ENCODE data around the gene LDLRAP1. TPM values are rescaled to one million over a fixed set of nuclear protein-coding genes. Genes with fewer than 3 reads are reported as not detected.

Gene LDLRAP1
- total RNA-seq, 2 donors from 2014 or later, result 17.2 to 29.2 TPM

DNA sequence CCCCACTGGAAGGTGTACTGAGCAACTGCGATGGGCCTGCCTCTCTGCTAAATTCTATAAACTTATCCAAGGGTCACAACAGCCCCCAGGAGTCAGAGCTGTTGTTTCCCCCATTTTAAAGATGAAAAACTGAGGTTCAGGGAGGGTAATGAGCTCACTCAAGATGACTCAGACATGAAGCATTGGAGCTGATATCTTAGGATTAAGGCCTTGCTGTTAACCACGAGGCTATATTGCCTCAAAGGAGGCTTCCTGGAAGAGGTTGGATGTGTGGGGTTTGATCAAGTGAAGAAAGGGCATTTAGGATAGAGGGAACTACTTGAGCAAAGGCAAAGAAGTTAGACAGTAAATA, 6.7 kb downstream of the LDLRAP1 start:
- H3K27ac Mint-ChIP-seq, result peak overlapping the region; percentile 84 to 98
- DNase-seq (ENCODE audit: low spot score in 2 of 2), result no peak
- peaks cover 0 to 17% of the 10 kb centered on the region in 2 donors for H3K36me3 Mint-ChIP-seq
- ATAC-seq, result peak; percentile 53 to 70
- peaks cover 0 to 4% of the 10 kb centered on the region in 2 donors for H3K9me3 Mint-ChIP-seq

- no peak for ATAC-seq
- H3K36me3 Mint-ChIP-seq, result peaks cover 0 to 17% of the 10 kb centered on the region in 2 donors
- H3K27ac Mint-ChIP-seq, result peak overlapping the region; percentile 84 to 98
- H3K9me3 Mint-ChIP-seq, result peaks cover 0 to 4% of the 10 kb centered on the region in 2 donors
- no peak for DNase-seq (ENCODE audit: low spot score in 2 of 2)
Measured at GRCh38 chr1:25550683-25551310, 7.4 kb downstream of the LDLRAP1 start.

DNA sequence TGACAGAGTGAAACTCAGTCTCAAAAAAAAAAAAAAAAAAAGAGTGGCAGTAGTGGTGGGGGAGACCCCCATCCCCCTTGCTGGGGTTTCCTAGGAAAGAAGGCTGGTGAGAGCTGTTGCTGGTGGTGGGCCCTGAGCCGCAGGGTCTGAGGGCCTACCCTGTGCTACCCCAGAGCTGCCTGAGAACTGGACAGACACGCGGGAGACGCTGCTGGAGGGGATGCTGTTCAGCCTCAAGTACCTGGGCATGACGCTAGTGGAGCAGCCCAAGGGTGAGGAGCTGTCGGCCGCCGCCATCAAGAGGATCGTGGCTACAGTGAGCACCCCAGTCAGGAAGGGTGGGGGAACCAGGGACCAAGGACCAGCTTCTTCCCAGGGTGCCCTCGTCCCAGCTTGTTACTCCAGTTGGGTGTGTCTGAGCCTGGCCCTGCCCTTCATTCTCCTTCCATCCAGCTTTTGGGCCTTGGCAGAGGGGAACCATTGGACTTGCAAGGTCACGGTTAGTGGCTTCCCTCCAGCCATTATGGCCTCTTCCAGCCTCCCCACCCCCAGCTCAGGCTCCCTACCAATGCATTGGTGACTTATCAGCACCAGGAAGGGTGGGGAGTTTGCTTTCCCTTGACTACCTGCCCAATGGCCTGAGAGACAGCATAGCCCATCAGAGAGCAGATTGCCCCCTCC, 10.5 kb downstream of the LDLRAP1 start:
- ATAC-seq, result no peak
- peak overlapping the region in 1 of 2 donors; percentile 81 for H3K27ac Mint-ChIP-seq
- peaks cover 0 to 17% of the 10 kb centered on the region in 2 donors for H3K36me3 Mint-ChIP-seq
- no peak for DNase-seq (ENCODE audit: low spot score in 2 of 2)
- H3K9me3 Mint-ChIP-seq, result peaks cover 0 to 4% of the 10 kb centered on the region in 2 donors

DNA sequence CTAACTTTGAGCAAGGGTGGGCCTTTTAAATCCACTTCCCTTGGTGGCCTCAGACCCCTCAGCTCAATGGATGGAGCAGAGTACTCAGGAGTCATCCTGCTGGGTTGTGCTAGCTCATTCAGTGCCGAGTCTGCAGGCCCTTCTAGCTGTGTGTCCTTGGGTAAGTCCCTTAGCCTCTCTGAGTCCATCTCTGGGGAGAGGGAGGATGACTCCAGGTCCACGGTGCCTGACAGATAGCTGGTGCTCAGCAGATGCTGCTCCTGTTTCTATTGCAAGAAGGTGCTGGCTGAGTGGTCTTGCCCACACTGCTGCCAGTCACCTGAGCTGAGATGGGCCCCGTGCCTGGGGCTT, 11.0 kb downstream of the LDLRAP1 start:
- Mint-ChIP-seq H3K9me3 (peaks cover 0 to 4% of the 10 kb centered on the region in 2 donors), H3K36me3 (peaks cover 0 to 17% of the 10 kb centered on the region in 2 donors), H3K27ac (no peak overlapping the region)
- DNase-seq (ENCODE audit: low spot score in 2 of 2) (no peak), ATAC-seq (no peak)

DNA sequence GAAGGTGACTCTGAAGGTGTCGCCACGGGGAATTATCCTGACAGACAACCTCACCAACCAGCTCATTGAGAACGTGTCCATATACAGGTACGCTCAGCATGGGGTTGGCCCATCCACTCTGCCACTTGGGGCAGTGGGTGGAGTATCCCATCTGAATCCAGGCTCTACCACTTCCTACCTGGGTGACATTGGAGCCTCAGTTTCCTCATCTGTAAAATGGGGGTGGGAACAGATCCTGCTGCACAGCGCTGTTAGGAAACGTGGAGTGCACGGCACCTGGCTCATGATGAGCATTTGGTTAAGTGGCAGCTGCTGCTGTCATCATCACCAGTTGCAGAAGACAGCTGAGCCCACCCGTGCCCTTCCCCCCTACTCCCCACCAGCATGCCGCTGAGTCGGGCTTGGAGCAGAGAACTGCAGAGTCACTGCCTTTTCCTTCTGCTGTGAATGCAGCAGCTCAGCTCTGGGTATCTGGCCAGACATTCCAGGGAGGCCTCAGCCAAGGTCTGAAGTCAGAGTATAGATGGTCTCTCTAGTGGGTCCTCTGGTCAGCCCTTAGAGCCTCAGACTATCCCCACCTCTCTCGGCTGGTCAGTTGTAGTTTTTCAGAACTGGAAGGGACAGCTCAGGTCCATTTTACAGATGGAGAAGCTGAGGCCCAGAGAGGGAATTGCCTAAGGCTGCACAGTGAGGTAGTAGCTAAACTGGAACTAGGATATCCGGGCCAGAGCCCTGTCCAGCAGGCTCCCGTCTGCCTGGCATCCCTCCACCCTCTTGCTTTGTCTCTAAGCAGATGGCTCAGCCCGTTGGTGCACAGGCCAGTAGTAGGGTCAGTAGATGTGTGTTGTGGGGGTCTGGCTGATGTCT, 11.7 kb downstream of the LDLRAP1 start:
- no peak for ATAC-seq
- H3K36me3 Mint-ChIP-seq, result peaks cover 0 to 15% of the 10 kb centered on the region in 2 donors
- no peak for DNase-seq (ENCODE audit: low spot score in 2 of 2)
- H3K9me3 Mint-ChIP-seq, result peaks cover 0 to 3% of the 10 kb centered on the region in 2 donors
- no peak overlapping the region for H3K27ac Mint-ChIP-seq

GRCh38 chr1:25555753-25556092, 12.3 kb downstream of the LDLRAP1 start:
- ATAC-seq, result no peak
- H3K36me3 Mint-ChIP-seq, result peaks cover 0 to 9% of the 10 kb centered on the region in 2 donors

GRCh38 chr1:25556132-25556670, 12.8 kb downstream of the LDLRAP1 start:
- Mint-ChIP-seq H3K9me3 (no peaks in the 10 kb centered on the region), H3K27ac (no peak overlapping the region), H3K36me3 (peaks cover 0 to 4% of the 10 kb centered on the region in 2 donors)
- DNase-seq (ENCODE audit: low spot score in 2 of 2) (no peak), ATAC-seq (no peak)

More at GRCh38 chr1:25555753-25556092, 12.3 kb downstream of the LDLRAP1 start:
- Mint-ChIP-seq H3K9me3 (no peaks in the 10 kb centered on the region), H3K27ac (no peak overlapping the region)
- DNase-seq (ENCODE audit: low spot score in 2 of 2), result no peak

DNA sequence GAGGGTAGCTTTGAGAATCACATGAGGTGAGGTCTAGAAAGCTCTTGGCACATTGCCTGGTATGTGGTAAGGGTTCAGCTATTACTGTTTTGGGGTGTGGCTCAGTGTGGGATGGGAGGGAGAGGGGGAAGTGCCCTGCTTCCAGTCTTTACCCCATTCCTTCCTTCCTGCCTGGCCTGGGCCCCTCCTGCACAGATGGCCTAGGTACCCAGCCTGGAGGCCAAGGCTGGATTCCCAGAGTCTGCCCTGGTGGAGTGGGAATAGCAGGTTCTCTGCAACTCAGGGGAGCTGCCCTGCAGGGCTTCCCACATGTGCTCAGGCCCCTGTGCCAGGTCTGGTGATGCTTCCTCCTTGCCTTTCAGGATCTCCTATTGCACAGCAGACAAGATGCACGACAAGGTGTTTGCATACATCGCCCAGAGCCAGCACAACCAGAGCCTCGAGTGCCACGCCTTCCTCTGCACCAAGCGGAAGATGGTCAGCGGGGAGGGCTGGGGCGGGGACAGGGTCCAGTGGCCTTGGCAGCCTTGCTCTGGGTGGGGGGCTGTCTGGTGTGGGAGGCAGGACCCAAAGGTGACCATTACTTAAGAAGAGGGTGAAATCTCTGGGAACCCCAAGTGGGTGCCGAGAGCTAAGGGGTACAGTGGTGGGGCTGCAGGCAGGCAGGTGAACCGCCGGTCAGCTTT, 13.5 kb downstream of the LDLRAP1 start:
- Mint-ChIP-seq H3K36me3 (no peaks in the 10 kb centered on the region), H3K9me3 (no peaks in the 10 kb centered on the region), H3K27ac (peak overlapping the region in 1 of 2 donors; percentile 36)
- peak; percentile 70 to 78 for ATAC-seq
- DNase-seq (ENCODE audit: low spot score in 2 of 2), result no peak

DNA sequence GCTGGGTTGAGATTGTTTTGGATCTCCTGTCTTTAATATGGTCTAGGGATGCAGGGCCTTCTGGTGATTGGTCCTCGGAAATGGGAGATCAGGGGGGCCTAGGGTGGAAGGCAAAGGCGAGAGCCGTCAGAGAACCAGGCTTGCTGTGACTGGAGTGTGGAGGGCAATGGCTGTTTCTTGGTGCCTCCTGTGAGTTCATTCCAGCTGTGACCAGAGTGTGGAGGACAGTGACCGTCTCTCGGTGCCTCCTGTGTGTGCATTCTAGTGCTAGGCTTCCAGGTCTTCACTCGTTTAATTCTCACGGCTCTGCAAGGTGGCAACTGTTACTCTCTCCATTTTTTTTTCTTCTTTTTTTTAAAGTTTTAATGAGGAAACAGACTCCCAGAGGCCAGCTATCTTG, 14.1 kb downstream of the LDLRAP1 start:
- H3K9me3 Mint-ChIP-seq, result no peaks in the 10 kb centered on the region
- DNase-seq (ENCODE audit: low spot score in 2 of 2) (no peak), ATAC-seq (no peak)
- H3K27ac Mint-ChIP-seq, result peak overlapping the region in 1 of 2 donors; percentile 36
- no peaks in the 10 kb centered on the region for H3K36me3 Mint-ChIP-seq

DNA sequence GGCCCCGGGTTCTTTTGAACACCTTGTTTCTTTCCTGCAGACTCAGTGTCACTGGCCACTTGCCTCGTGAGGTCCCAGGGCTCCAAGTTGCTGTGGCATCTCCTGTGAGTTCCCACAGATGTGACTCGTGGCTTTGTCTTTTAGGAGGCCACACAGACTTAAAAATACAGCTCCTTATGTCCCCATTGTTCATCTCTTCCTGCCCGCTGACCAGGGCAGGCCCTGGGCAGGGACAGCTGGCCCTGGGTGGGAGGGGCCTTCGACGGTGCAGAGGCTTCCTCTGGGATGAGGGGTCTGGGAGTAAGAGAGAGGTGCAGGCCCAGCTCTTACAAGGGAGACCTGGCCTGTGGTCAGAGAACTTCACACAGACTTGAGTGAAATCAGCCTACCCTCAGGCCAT, 15.6 kb downstream of the LDLRAP1 start:
- Mint-ChIP-seq H3K36me3 (peaks cover 0 to 5% of the 10 kb centered on the region in 2 donors), H3K9me3 (no peaks in the 10 kb centered on the region), H3K27ac (peak overlapping the region in 1 of 2 donors; percentile 36)
- ATAC-seq (no peak), DNase-seq (ENCODE audit: low spot score in 2 of 2) (no peak)

- Mint-ChIP-seq H3K27ac (no peak overlapping the region), H3K36me3 (peaks cover 0 to 5% of the 10 kb centered on the region in 2 donors), H3K9me3 (no peaks in the 10 kb centered on the region)
- no peak for ATAC-seq
- DNase-seq (ENCODE audit: low spot score in 2 of 2), result no peak
Measured at GRCh38 chr1:25560001-25560400, 16.6 kb downstream of the LDLRAP1 start.

DNA sequence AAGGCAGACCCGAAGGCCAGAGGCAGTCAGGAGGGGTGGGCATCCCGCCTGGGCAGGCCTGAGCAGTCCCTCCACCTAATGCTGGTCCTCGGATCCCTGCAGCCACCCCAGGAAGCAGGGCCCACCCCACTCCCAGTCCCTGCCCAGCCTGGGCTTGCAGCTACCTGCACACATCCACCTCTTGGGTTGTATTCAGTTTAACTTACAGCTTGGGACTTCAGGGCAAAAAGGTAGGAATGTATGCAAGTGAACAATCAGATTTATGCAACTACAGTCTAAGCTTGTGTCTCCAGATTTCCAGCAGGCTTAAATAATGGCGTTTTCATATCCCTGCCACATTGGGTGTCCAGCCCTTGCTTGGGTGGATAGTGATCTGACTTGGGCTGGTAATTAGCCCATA, 17.4 kb downstream of the LDLRAP1 start:
- DNase-seq (ENCODE audit: low spot score in 2 of 2), result no peak
- peaks cover 0 to 5% of the 10 kb centered on the region in 2 donors for H3K36me3 Mint-ChIP-seq
- H3K27ac Mint-ChIP-seq, result no peak overlapping the region
- no peak for ATAC-seq
- H3K9me3 Mint-ChIP-seq, result no peaks in the 10 kb centered on the region

DNA sequence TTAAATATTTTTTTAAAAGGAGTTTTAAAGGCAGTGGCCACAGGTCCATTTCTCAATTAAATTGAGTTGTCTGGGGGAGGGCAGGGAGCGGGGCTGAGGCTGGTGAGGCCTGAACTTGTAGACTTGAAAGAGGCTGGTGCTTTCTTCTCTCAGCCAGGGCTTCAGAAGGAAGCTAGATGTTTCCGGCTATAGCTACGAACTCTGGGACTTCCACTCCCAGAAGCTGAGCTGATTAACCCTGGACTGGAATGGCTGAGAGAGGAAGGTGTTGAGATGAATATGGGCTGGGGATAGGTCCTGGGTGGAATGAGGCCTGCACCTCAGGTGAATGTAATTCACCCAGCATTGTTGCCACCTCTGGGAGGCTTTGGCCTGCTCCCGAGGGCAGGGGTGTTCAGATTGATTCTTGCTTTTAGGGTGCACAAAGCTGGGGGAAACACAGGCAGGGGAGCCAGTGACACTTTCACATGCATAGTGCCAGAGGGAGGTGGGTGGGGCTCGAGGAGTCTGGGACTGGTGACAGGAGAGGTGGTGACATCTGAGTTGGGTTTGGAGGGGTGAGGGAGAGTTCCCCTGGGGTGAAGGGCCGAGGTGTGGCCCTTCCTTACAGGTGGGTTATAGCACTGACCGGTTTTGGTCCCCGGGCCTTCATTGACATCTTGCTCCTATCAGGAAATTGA, 18.2 kb downstream of the LDLRAP1 start:
- no peak for ATAC-seq
- Mint-ChIP-seq H3K36me3 (peaks cover 0 to 5% of the 10 kb centered on the region in 2 donors), H3K27ac (peak overlapping the region; percentile 88 to 89), H3K9me3 (no peaks in the 10 kb centered on the region)
- DNase-seq (ENCODE audit: low spot score in 2 of 2), result no peak

GRCh38 chr1:25562101-25562927, 18.9 kb downstream of the LDLRAP1 start:
- ATAC-seq, result peak; percentile 72 to 74
- H3K9me3 Mint-ChIP-seq, result no peaks in the 10 kb centered on the region
- DNase-seq (ENCODE audit: low spot score in 2 of 2), result peak; percentile 78 to 83
- H3K27ac Mint-ChIP-seq, result peak overlapping the region; percentile 88 to 97
- H3K36me3 Mint-ChIP-seq, result peaks cover 0 to 5% of the 10 kb centered on the region in 2 donors

- no peaks in the 10 kb centered on the region for H3K9me3 Mint-ChIP-seq
- peak overlapping the region; percentile 88 to 97 for H3K27ac Mint-ChIP-seq
- H3K36me3 Mint-ChIP-seq, result peaks cover 0 to 5% of the 10 kb centered on the region in 2 donors
- no peak for DNase-seq (ENCODE audit: low spot score in 2 of 2)
- ATAC-seq, result peak; percentile 3 to 21
Measured at GRCh38 chr1:25562928-25563283, 19.5 kb downstream of the LDLRAP1 start.

Measured in activated naive CD4-positive, alpha-beta T cell treated with anti-CD3 and anti-CD28 coated beads, Interleukin-2, amount 50 U/mL, for 72 hours (primary cell).